LNCAP (cell line): ENCODE results near the gene PSRC1.

Experiments
- CTCF ChIP-seq: fragments of 450-650 bp; IDR thresholded peaks from 2 replicates; pipeline ENCODE4 v1.5.1; 2017; ENCODE audit warnings: mild to moderate bottlenecking

The PSRC1 gene

GRCh38 chr1:109292364-109292763, 9.4 kb upstream of the PSRC1 start:
- no peak for TF ChIP-seq CTCF

GRCh38 chr1:109290998-109291397, 8.1 kb upstream of the PSRC1 start:
- TF ChIP-seq CTCF: no peak

- no peak for TF ChIP-seq CTCF
Measured at GRCh38 chr1:109290137-109290536, 7.2 kb upstream of the PSRC1 start.

- no peak for TF ChIP-seq CTCF
Measured at GRCh38 chr1:109283748-109284600, 1.0 kb upstream of the PSRC1 start.

GRCh38 chr1:109282497-109282951, 421 bp downstream of the PSRC1 start:
- TF ChIP-seq CTCF: no peak

- TF ChIP-seq CTCF: no peak
Measured at GRCh38 chr1:109281680-109282496, 1.1 kb downstream of the PSRC1 start.

- no peak for TF ChIP-seq CTCF
Measured at GRCh38 chr1:109280862-109281261, 2.1 kb downstream of the PSRC1 start.
